Activated CD4-positive, alpha-beta T cell treated with anti-CD3 and anti-CD28 coated beads, Interleukin-2, amount 10 ng/mL, durations not matched to agents 24 days and 14 days (primary cell): Measurements from ENCODE around the gene SCN1B. TPM values are rescaled to one million over a fixed set of nuclear protein-coding genes. Genes with fewer than 3 reads are reported as not detected.
"Not testable (repeated sequence)": the region's sequence is repeated elsewhere in the genome, so short reads cannot be mapped to it uniquely, and the experiment has no call there.

Experiments
- DNase-seq: peaks from one replicate; pipeline ENCODE4 v3.0.0; 2022
- H3K27ac Mint-ChIP-seq: one replicate; pipeline ENCODE4 v1.8.0; 2022; ENCODE audit warnings: mild to moderate bottlenecking, mixed read lengths
- H3K27me3 Mint-ChIP-seq: one replicate; pipeline ENCODE4 v1.8.0; 2022; ENCODE audit warnings: mixed read lengths
- H3K36me3 Mint-ChIP-seq: one replicate; pipeline ENCODE4 v1.8.0; 2022; ENCODE audit warnings: low read depth, mild to moderate bottlenecking, mixed read lengths
- H3K4me1 Mint-ChIP-seq: one replicate; pipeline ENCODE4 v1.8.0; 2021; ENCODE audit warnings: mixed read lengths
- H3K4me3 Mint-ChIP-seq: one replicate; pipeline ENCODE4 v1.8.0; 2022; ENCODE audit warnings: mild to moderate bottlenecking, moderate library complexity, mixed read lengths
- H3K9me3 Mint-ChIP-seq: one replicate; pipeline ENCODE4 v1.8.0; 2021; ENCODE audit warnings: mixed read lengths
- intact Hi-C: fragments of 100-400 bp; cut with micrococcal nuclease; formaldehyde crosslinking; loops from one replicate; pipeline ENCODE4 v1.15.1; 2023
- total RNA-seq: library from RNA; stranded (reverse); gene quantifications from 2 replicates; pipeline ENCODE4 v1.2.3, GENCODE V29; 2022

SCN1B gene
- total RNA-seq, 1 donor from 2014 or later = 0.96 TPM

GRCh38 chr19:35018379-35018778, 11.9 kb upstream of the SCN1B start:
- Mint-ChIP-seq H3K4me1 (peaks cover 20% of the 10 kb centered on the region), H3K27me3 (no peaks in the 10 kb centered on the region), H3K9me3 (no peaks in the 10 kb centered on the region), H3K4me3 (no peak overlapping the region), H3K27ac (no peak overlapping the region), H3K36me3 (peaks cover 66% of the 10 kb centered on the region)
- intact Hi-C loops = no loop called here
- no peak for DNase-seq

- Mint-ChIP-seq H3K36me3 (peaks cover 62% of the 10 kb centered on the region), H3K4me3 (no peak overlapping the region), H3K27me3 (no peaks in the 10 kb centered on the region), H3K4me1 (peaks cover 12% of the 10 kb centered on the region), H3K27ac (no peak overlapping the region), H3K9me3 (no peaks in the 10 kb centered on the region)
- no peak for DNase-seq
- intact Hi-C loops = no loop called here
These were observed 11.1 kb upstream of the SCN1B start for GRCh38 chr19:35019144-35019543.

- intact Hi-C loops = no loop called here
- no peak overlapping the region for H3K27ac Mint-ChIP-seq
- peaks cover 62% of the 10 kb centered on the region for H3K36me3 Mint-ChIP-seq
- peaks cover 3% of the 10 kb centered on the region for H3K4me1 Mint-ChIP-seq
- no peaks in the 10 kb centered on the region for H3K27me3 Mint-ChIP-seq
- no peaks in the 10 kb centered on the region for H3K9me3 Mint-ChIP-seq
- no peak overlapping the region for H3K4me3 Mint-ChIP-seq
- no peak for DNase-seq
These were observed 9.3 kb upstream of the SCN1B start for GRCh38 chr19:35021016-35021415.

- peaks cover 62% of the 10 kb centered on the region for H3K36me3 Mint-ChIP-seq
- peaks cover 3% of the 10 kb centered on the region for H3K4me1 Mint-ChIP-seq
These were observed 8.7 kb upstream of the SCN1B start for GRCh38 chr19:35021596-35021995.

GRCh38 chr19:35022460-35022859, 7.8 kb upstream of the SCN1B start:
- intact Hi-C loops = no loop called here
- Mint-ChIP-seq H3K27ac (peak overlapping the region; percentile 17), H3K4me3 (no peak overlapping the region), H3K36me3 (peaks cover 63% of the 10 kb centered on the region), H3K9me3 (no peaks in the 10 kb centered on the region), H3K27me3 (no peaks in the 10 kb centered on the region), H3K4me1 (peaks cover 3% of the 10 kb centered on the region)
- DNase-seq = no peak

More at GRCh38 chr19:35021596-35021995, 8.7 kb upstream of the SCN1B start:
- no peaks in the 10 kb centered on the region for H3K27me3 Mint-ChIP-seq
- H3K4me3 Mint-ChIP-seq = no peak overlapping the region
- DNase-seq = no peak
- no peak overlapping the region for H3K27ac Mint-ChIP-seq
- intact Hi-C loops = no loop called here
- H3K9me3 Mint-ChIP-seq = no peaks in the 10 kb centered on the region

GRCh38 chr19:35023428-35023827, 6.8 kb upstream of the SCN1B start:
- Mint-ChIP-seq H3K36me3 (peaks cover 63% of the 10 kb centered on the region), H3K27ac (no peak overlapping the region), H3K4me3 (no peak overlapping the region), H3K4me1 (peaks cover 2% of the 10 kb centered on the region), H3K27me3 (no peaks in the 10 kb centered on the region), H3K9me3 (no peaks in the 10 kb centered on the region)
- DNase-seq = no peak
- intact Hi-C loops = no loop called here

DNA sequence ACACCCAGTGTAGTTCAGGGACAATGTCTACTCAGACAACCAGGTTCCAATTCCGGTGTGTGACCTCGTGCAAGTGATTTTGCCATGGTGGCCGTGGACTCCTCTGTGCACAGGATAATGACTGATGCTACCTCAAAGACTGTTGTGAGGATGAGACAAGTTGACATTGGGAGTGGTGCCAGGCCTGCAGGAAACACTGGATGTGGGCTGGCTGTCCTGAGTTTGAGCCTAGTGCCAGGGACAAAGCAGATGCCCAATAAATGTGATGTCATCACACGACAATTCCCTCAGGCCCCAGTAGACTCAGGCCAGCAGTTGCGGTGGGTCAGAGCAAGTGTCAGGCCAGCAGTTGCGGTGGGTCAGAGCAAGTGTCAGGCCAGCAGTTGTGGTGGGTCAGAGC, 6.2 kb upstream of the SCN1B start:
- no peak overlapping the region for H3K27ac Mint-ChIP-seq
- H3K4me1 Mint-ChIP-seq = no peaks in the 10 kb centered on the region
- no peak for DNase-seq
- H3K36me3 Mint-ChIP-seq = peaks cover 61% of the 10 kb centered on the region
- no peaks in the 10 kb centered on the region for H3K9me3 Mint-ChIP-seq
- H3K27me3 Mint-ChIP-seq = no peaks in the 10 kb centered on the region
- no peak overlapping the region for H3K4me3 Mint-ChIP-seq
- intact Hi-C loops = no loop called here

DNA sequence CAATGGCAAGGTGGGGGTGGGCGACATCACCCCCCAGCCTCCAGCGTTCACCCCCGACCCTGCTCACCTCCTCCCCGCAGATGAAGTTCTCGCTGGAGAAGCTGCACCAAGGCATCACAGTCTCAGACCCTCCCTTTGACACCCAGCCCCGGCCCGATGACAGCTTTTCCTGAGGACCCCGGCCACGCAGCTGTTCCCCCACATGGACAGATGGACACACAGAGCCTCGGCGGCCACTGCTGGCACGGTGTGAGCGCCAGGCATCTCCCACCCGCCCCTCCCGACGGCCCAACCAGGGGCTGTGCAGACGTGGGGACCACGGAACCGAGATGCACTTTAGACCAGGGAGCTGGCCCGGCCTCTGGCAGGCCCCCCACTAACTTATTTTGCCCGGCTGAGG, 4.3 kb upstream of the SCN1B start:
- no peaks in the 10 kb centered on the region for H3K4me1 Mint-ChIP-seq

DNA sequence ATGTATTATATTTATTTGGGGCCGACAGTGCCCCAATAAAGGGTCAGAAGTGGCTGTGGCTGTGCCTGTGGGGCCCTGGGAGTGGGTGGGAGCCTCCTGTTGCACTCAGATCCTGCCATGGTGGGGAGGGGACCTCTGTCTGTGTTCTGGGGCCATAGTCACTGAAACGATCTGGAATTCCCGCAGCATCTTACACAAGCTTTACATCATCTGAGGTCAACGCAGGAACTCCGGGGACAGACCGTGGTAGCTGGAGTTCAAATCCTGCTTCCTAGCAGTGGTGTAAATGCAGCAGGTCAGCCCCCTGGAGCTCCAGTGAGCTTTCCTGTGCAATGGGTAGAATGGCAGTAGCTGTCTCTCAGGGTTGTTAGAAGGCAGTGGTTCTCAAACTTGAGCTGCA, 3.9 kb upstream of the SCN1B start:
- Mint-ChIP-seq H3K27ac (no peak overlapping the region), H3K4me1 (peaks cover 4% of the 10 kb centered on the region), H3K27me3 (peaks cover 6% of the 10 kb centered on the region), H3K36me3 (peaks cover 46% of the 10 kb centered on the region), H3K4me3 (no peak overlapping the region), H3K9me3 (no peaks in the 10 kb centered on the region)
- no peak for DNase-seq
- intact Hi-C loops = no loop called here

More for the DNA sequence above, 4.3 kb upstream of the SCN1B start:
- intact Hi-C loops = no loop called here
- Mint-ChIP-seq H3K27ac (no peak overlapping the region), H3K36me3 (peaks cover 49% of the 10 kb centered on the region), H3K27me3 (peaks cover 2% of the 10 kb centered on the region), H3K4me3 (no peak overlapping the region), H3K9me3 (no peaks in the 10 kb centered on the region)
- DNase-seq = no peak

GRCh38 chr19:35027009-35027408, 3.3 kb upstream of the SCN1B start:
- Mint-ChIP-seq H3K36me3 (peaks cover 43% of the 10 kb centered on the region), H3K27me3 (peaks cover 10% of the 10 kb centered on the region), H3K9me3 (no peaks in the 10 kb centered on the region), H3K4me1 (peaks cover 6% of the 10 kb centered on the region), H3K4me3 (no peak overlapping the region), H3K27ac (no peak overlapping the region)
- no peak for DNase-seq
- intact Hi-C loops = no loop called here

GRCh38 chr19:35027851-35028599, 2.2 kb upstream of the SCN1B start:
- Mint-ChIP-seq H3K4me3 (no peak overlapping the region), H3K9me3 (no peaks in the 10 kb centered on the region), H3K27me3 (peaks cover 17% of the 10 kb centered on the region), H3K27ac (no peak overlapping the region), H3K4me1 (peaks cover 6% of the 10 kb centered on the region), H3K36me3 (peaks cover 37% of the 10 kb centered on the region)
- DNase-seq = no peak
- intact Hi-C loops = no loop called here

DNA sequence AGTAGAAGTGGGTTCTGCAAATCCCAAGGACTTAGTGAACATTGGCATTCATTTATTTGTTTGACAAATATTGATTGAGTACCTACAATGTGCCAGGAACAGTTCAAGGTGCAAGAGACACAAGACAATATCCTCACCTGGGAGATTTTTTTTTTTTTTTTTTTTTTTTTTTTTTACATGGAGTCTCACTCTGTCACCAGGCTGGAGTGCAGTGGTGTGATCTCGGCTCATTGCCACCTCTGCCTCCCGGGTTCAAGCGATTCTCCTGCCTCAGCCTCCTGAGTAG, 1.7 kb upstream of the SCN1B start:
- H3K4me1 Mint-ChIP-seq, H3K9me3 Mint-ChIP-seq, intact Hi-C loops, H3K4me3 Mint-ChIP-seq, DNase-seq, H3K27ac Mint-ChIP-seq: not testable (repeated sequence)
- H3K27me3 Mint-ChIP-seq = peaks cover 22% of the 10 kb centered on the region
- H3K36me3 Mint-ChIP-seq = peaks cover 35% of the 10 kb centered on the region

DNA sequence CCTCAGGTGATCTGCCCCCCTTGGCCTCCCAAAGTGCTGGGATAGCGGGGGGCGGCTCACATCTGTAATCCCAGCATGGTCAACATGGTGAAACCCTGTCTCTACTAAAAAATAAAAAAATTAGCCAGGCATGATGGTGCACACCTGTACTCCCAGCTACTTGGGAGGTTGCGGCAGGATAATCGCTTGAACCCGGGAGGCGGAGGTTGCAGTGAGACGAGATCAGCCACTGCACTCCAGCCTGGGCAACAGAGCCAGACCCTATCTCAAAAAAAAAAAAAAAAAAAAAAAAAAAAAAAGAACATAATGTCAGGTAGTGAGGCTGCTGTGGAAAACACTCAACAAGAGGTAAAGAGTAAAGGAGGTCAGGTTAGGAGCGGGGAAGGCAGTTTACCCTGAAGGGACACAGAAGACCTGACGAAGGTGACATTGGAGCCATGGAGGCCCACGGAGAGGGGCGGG, 964 bp upstream of the SCN1B start:
- H3K4me3 Mint-ChIP-seq = peak overlapping the region; percentile 52
- H3K36me3 Mint-ChIP-seq = peaks cover 32% of the 10 kb centered on the region
- intact Hi-C loops, DNase-seq, H3K4me1 Mint-ChIP-seq, H3K9me3 Mint-ChIP-seq, H3K27ac Mint-ChIP-seq: not testable (repeated sequence)
- H3K27me3 Mint-ChIP-seq = peaks cover 22% of the 10 kb centered on the region

GRCh38 chr19:35029737-35030256, 473 bp upstream of the SCN1B start:
- Mint-ChIP-seq H3K27me3 (peaks cover 25% of the 10 kb centered on the region), H3K9me3 (no peaks in the 10 kb centered on the region), H3K4me3 (peak overlapping the region; percentile 52), H3K27ac (no peak overlapping the region), H3K36me3 (peaks cover 28% of the 10 kb centered on the region), H3K4me1 (peaks cover 6% of the 10 kb centered on the region)
- DNase-seq = no peak
- intact Hi-C loops = no loop called here
